NCI-H1417 treated with DMSO at 0.1 percent for 48 hours (cell line): ENCODE measurements around the gene LRRTM4.

Source experiments
- DNase-seq: peaks from one replicate; lab custom pipeline; 2025; lab: John Stamatoyannopoulos, UW

Gene LRRTM4

DNA sequence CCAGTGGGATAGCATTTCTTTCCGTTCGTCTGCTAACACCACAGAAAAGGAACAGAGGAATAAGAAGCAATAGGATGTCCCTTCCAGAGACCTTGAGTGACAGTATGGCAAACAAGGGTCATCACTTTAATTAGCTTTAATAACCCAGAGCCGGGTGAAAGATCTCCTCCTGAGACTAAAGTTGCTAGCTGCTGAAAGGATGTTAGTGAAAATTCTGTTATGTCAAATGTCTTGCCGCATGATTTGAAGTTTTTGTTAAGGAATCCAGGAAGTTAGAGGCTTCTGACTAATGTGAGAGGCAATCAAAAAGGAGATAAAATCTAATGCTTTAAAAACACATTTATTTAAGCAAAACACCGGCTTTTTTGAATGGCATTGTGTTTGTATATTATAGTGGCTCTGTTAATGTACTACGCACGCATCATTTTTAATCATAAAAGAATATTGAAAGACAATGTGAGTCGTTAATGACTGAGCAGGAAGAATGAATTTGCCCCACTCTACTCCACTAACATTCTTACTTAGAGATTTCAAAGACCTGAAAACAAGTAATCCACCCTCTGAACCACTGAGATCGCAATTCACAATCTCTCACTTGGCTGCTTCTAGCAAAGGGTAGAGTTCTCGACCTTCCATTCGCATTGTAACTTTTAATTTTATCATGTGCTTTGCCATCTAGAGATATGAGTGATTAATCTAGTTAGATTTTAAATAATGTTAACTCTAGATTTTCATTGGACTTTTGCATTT lies 536.6 kb downstream of the LRRTM4 start:
- DNase-seq: no peak

- DNase-seq: no peak
Measured at GRCh38 chr2:76984359-76984758, 537.8 kb downstream of the LRRTM4 start.

GRCh38 chr2:76980067-76980787 lies 541.9 kb downstream of the LRRTM4 start:
- DNase-seq: no peak

GRCh38 chr2:76977846-76978727 lies 544.1 kb downstream of the LRRTM4 start:
- no peak for DNase-seq

DNA sequence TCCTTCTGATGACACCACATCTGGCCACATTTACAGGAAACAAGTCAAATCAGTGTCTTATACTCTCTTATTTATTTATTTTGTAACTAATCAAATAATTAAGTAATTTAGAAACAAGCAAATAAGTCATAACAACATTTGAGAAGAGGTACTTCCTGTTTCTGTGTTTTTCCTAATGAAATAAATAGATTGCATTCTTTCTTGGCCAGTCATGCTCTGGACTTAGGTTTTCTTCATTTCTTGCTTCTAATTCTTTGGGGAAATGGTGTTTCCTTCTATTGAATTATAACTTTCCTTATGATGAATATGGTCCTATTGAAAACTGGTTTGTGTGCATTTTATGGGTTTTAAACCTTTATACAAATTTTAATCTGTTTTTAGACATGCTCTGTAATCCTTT lies 546.4 kb downstream of the LRRTM4 start:
- DNase-seq: no peak

DNA sequence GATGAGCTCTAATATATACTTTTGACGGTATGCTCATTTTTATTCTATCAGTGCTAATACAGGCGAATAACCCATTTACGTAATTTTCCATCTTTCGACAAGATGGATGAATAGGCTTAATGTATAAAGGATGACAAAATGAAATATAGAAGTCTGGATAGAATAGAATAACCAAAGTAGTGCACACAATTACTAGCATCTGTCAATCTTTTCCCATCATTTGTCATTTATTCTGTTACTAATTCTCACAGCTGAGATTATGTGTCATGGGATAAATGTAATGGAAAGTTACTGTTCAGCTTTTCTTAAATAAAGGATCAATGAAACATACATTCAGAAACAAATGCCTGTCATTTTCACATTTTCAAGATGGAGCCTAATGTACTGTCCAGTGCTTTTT lies 548.6 kb downstream of the LRRTM4 start:
- DNase-seq: no peak

DNA sequence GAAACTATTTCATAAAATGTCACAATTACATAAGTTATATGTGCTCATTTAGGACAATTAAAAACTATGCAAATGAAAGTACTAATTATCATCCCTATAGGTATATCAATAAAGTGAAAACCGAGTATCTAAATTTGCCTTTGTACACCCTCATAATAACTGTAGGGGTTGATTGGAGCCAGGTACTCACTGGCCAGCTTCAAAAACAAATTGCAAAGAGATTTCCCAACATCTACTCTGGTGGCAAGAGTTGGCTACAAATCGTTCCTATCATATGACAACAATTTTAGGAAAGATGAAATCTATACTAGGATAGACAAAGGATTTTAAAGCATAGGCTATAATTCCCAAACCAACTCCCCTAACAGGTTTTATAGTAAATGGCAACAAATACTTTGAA lies 556.4 kb downstream of the LRRTM4 start:
- no peak for DNase-seq

DNA sequence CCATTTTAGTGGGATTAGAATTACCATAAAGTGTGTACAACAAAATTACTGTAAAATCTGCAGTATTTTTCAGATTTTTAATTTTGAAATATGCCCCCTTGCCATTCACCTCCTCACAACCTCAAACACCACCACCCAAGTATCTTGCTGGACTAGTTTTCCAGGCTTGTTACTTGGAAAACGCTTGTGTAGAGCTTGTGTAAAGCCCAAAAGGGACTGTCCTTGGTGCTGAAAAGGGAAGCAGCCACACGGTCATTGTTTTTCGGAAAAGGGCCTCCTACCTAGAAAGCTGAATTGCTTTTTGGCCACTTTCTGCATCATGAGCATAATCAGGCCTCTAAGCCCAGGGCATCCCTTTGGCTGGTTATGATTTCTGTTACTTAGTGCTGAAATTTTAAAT lies 563.4 kb downstream of the LRRTM4 start:
- DNase-seq: no peak

DNA sequence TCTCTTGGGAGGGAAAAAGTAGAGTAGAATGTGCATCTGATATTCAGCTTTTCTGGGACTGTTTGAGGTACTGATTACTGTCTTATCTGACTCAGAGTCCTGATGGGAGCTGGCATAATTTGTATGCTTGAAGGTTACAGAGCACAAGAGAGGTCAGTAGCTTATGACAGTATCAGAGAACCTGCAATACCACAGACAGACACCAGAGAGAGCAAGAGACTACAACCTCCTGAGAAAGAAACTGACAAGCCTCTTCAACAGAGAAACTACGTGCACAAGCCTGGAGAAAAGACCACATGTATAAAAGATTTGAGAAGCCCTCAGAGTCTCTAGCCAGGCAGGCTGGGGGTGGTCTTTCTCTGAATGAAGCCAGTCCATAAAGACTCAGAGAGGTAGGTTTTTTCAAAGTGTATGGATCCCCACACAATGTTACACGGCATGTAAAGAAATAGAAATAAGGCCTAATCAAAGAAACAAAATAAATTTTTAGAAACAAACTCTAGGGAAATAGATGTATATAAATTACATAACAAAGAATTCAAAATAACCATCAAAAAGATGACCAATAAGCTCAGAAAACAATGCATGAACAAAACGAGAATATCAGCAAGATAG lies 568.3 kb downstream of the LRRTM4 start:
- peak; percentile 57 for DNase-seq

GRCh38 chr2:76946631-76947145 lies 575.5 kb downstream of the LRRTM4 start:
- DNase-seq: no peak

- no peak for DNase-seq
Measured at GRCh38 chr2:76940559-76940958, 581.6 kb downstream of the LRRTM4 start.

DNA sequence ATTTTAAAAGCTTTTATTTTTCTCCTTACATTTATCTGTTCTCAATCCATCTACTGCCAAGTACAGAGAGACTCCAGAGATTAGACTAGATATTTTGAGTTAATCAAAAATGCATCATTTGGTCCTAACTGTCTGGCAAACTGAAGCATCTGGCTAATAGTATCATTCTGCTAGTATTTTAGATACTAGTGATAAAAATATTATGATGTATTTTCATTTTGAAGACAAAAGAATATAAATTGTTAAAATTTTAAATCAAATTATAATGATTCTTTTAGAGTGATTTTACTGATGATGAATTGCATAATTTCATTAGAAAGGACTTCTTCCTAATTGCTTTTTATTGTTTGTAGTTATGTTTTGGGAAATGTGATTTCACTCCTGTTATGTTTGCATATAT lies 584.0 kb downstream of the LRRTM4 start:
- DNase-seq: no peak

DNA sequence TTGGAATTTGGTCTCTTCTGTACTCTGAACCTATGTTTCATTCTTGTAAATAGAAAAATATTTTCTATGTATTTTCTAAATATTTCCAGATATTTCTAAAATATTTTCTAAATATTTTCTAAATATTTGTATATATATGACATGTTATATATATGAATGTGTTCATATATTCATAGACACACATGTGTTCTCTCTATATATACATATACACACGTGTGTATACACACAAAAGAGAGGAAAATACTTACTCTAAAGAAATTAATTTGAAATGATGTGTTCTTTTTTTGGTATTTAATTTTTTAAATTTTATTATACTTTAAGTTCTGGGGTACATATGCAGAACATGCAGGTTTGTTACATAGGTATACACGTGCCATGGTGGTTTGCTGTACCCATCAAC lies 589.6 kb downstream of the LRRTM4 start:
- DNase-seq: no peak

DNA sequence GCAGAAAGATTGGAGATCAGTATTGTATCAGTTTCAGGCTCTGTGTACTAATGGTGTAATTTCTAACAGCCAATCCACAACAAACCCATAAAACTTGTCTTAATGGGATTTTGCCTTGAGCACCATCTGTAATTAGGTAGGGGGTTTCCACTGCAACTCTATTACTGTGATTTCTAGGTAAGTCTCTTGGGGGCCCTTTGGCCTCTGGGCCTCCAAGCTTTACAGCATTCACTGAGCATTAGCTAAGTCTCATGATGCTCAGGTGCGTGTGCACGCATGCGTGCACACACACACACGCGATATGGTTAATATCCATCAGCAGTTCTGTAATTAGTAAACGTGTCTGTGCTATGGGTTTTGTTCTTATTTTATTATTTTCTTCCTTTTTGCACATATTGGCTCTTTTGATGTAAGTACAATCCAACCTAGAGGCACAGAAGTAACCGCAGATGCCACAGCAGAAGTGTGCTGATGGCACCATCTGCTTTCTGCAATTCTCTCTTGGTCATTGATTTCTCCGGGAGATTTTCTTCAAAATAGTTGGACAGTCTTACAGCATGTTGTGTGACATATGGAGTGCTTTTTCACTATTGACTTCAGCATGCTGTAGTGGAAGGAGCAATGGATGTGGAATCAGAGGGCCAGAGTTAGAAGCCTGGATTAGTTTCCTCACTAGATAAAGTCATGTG lies 592.0 kb downstream of the LRRTM4 start:
- DNase-seq: no peak

DNA sequence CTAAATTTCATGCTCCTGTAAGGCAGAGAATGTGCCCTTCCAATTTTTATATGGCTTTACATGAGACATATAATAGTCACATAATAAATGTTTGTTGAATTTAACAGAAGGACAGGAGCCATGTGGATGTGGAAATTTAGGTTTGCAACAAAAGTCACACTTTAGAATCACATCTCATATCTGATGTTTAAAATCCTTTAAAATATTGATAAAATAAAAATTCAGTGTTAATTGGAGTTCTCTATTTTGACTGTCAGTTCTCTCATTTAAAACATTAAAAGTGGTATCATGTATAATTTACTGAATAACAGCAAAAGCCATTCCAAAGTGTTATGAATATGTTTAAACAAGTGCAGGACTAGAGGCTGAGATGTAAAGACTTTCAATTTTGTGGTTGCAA lies 594.1 kb downstream of the LRRTM4 start:
- no peak for DNase-seq

- DNase-seq: no peak
Measured at GRCh38 chr2:76921006-76921405, 601.2 kb downstream of the LRRTM4 start.

GRCh38 chr2:76895469-76895868 lies 626.7 kb downstream of the LRRTM4 start:
- DNase-seq: no peak

DNA sequence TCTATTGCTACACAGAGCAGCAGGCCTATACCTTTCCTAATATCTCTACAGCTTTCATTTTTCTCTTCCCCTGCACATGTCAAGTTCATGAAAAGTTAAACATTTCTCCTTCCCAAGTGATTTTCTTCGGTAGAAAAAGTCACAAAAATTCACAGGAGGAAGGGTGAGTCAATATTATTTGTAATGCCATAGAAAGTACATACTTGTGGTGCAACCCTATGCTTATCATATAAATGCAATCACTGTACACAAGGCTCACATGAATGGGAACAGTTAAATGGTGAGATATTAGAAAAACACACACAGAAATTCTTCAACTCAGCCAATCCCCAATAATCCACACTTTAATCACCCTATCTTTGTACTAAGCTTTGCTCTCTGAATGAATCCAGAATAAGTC lies 651.6 kb downstream of the LRRTM4 start:
- no peak for DNase-seq

DNA sequence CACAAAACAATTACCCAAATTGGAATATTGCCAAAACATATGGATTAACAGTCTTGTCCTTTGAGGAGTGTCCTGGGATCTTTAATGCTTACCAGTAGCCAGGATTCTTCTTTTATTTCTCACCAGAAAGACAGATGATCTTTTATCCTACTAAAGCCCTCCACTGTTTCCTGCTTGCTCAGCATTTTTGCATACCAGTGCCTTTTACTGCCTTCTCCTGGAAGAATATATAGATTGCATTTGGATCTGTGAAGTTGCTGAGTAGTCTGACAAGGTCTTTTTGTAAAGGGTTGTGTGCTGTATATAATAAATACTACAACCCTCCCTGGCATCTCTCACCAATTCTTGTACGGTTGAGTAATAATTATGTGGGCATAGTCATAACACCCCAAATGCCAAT lies 652.2 kb downstream of the LRRTM4 start:
- DNase-seq: no peak

DNA sequence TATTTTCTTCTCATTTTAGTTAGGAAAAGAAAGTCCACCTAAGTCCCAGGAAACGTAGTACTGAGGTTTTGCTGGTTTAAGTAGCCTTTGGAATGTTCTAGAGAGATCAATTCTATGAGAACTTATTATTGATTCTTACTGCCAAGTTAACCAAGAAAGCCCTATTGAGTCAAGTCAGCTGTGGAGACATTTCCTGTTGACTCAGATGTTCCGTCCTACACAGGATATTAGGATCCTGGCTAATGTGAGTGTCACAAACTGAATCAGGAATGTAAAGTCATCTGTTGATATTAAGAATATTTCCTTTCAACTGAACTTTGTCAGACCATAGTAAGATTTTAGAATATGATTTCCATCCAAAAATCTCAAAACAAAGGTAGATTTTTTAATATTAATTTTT lies 654.3 kb downstream of the LRRTM4 start:
- DNase-seq: no peak

DNA sequence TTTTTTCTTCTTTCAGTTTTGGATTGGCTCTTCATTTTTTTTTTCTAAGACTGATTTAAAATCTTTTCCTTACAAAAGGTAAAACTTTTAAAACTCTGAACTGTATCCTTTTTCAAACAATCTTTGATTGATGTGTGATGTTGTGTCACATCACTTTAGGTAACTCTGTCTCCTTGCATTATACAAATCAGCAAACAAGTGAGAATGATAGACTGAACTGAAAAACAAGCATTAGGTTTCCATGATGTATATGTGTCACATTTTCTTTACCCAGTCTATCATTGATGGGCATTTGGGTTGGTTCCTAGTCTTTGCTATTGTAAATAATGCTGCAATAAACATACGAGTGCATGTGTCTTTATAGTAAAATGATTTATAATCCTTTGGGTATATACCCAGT lies 655.7 kb downstream of the LRRTM4 start:
- DNase-seq: no peak
